ENCODE data around the gene WDR27.

DNA sequence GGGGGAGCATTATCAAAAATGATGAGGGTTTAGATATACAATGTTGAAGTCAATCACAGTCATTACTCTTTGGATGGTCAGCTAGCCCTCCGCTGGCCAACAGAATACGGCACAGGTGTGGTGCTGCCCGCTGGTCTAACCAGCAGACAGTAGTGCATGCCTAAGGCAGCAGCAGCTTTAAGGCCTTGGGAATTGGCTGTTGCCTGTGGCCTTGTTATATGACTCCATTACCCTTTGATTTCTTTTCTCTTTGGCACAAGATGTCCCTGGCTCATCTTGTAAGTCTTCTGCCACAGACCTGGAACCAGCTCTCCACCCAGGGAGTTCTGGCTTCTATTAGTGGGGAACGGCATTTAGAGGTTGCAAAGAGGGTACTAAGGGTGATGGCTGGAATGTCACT, 110.2 kb downstream of the WDR27 start:
- TF ChIP-seq CTCF (IDR thresholded peaks at IDR 0.05 in 4 of 5, conservative IDR thresholded peaks at IDR 0.05 in 1 of 5) (no peak), POLR2A (IDR thresholded peaks at IDR 0.05) (no peak)

Measured in gastrocnemius medialis (tissue), 4 donors.